Fibroblast of upper back skin (primary cell): Measurements from ENCODE around the gene ACR.
A peak's percentile ranks its signal among the peaks of the same experiment; 100 is the strongest.

Experiments
- DNase-seq: peaks from one replicate; pipeline ENCODE4 v3.0.0-alpha.2; 2013

Gene ACR

GRCh38 chr22:50717709-50718351, 20.2 kb upstream of the ACR start:
- DNase-seq = no peak

- no peak for DNase-seq
Observed at GRCh38 chr22:50718352-50718709, 19.7 kb upstream of the ACR start.

GRCh38 chr22:50719814-50720300, 18.1 kb upstream of the ACR start:
- DNase-seq = no peak

DNA sequence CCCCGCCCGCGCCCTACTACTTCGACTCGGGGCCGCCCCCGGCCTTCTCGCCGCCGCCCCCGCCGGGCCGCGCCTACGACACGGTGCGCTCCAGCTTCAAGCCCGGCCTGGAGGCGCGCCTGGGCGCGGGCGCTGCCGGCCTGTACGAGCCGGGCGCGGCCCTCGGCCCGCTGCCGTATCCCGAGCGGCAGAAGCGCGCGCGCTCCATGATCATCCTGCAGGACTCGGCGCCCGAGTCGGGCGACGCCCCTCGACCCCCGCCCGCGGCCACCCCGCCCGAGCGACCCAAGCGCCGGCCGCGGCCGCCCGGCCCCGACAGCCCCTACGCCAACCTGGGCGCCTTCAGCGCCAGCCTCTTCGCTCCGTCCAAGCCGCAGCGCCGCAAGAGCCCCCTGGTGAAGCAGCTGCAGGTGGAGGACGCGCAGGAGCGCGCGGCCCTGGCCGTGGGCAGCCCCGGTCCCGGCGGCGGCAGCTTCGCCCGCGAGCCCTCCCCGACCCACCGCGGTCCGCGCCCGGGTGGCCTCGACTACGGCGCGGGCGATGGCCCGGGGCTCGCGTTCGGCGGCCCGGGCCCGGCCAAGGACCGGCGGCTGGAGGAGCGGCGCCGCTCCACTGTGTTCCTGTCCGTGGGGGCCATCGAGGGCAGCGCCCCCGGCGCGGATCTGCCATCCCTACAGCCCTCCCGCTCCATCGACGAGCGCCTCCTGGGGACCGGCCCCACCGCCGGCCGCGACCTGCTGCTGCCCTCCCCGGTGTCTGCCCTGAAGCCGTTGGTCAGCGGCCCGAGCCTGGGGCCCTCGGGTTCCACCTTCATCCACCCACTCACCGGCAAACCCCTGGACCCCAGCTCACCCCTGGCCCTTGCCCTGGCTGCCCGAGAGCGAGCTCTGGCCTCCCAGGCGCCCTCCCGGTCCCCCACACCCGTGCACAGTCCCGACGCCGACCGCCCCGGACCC, 17.4 kb upstream of the ACR start:
- DNase-seq = no peak

DNA sequence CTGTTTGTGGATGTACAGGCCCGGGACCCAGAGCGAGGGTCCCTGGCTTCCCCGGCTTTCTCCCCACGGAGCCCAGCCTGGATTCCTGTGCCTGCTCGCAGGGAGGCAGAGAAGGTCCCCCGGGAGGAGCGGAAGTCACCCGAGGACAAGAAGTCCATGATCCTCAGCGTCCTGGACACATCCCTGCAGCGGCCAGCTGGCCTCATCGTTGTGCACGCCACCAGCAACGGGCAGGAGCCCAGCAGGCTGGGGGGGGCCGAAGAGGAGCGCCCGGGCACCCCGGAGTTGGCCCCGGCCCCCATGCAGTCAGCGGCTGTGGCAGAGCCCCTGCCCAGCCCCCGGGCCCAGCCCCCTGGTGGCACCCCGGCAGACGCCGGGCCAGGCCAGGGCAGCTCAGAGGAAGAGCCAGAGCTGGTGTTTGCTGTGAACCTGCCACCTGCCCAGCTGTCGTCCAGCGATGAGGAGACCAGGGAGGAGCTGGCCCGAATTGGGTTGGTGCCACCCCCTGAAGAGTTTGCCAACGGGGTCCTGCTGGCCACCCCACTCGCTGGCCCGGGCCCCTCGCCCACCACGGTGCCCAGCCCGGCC, 16.7 kb upstream of the ACR start:
- DNase-seq = no peak

DNA sequence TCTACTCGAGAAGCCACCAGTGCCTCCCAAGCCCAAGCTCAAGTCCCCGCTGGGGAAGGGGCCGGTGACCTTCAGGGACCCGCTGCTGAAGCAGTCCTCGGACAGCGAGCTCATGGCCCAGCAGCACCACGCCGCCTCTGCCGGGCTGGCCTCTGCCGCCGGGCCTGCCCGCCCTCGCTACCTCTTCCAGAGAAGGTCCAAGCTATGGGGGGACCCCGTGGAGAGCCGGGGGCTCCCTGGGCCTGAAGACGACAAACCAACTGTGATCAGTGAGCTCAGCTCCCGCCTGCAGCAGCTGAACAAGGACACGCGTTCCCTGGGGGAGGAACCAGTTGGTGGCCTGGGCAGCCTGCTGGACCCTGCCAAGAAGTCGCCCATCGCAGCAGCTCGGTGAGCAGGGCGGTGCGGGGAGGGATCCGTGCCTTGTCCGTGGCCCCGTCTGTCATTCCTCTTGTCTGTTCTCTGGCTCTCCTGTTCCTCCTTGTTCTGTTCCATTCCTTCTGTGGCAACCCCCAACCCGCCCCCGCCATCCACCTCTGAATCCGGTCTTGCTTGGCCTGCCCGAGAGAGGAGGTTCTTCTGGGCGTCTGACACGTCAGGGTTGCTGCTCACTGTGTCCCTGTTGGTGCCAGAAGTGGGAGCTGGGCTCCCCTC, 15.8 kb upstream of the ACR start:
- no peak for DNase-seq

GRCh38 chr22:50722716-50723428, 15.1 kb upstream of the ACR start:
- no peak for DNase-seq

- DNase-seq = no peak
Observed at GRCh38 chr22:50723991-50724390, 14.0 kb upstream of the ACR start.

DNA sequence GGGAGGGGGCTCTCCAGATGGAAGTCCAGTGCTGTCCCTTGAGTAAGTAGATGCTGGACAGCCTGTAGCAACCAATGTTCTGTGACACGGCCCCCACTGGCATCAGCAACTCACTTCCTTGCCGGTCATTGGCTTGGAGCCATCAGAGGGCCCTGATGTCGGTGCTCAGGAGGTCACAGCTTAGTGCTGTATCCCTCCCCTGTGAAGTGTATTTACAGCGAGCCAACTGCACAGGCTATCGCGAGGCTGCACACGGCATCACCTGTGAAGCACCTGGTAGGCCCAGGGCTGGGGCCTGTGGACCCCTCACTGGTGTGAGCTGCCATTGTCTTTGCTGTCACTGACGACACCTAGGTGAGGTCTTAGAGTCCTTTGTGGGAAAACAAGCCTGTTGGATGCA, 13.4 kb upstream of the ACR start:
- DNase-seq = no peak

GRCh38 chr22:50725597-50725996, 12.4 kb upstream of the ACR start:
- no peak for DNase-seq

GRCh38 chr22:50726643-50727340, 11.2 kb upstream of the ACR start:
- DNase-seq = no peak

DNA sequence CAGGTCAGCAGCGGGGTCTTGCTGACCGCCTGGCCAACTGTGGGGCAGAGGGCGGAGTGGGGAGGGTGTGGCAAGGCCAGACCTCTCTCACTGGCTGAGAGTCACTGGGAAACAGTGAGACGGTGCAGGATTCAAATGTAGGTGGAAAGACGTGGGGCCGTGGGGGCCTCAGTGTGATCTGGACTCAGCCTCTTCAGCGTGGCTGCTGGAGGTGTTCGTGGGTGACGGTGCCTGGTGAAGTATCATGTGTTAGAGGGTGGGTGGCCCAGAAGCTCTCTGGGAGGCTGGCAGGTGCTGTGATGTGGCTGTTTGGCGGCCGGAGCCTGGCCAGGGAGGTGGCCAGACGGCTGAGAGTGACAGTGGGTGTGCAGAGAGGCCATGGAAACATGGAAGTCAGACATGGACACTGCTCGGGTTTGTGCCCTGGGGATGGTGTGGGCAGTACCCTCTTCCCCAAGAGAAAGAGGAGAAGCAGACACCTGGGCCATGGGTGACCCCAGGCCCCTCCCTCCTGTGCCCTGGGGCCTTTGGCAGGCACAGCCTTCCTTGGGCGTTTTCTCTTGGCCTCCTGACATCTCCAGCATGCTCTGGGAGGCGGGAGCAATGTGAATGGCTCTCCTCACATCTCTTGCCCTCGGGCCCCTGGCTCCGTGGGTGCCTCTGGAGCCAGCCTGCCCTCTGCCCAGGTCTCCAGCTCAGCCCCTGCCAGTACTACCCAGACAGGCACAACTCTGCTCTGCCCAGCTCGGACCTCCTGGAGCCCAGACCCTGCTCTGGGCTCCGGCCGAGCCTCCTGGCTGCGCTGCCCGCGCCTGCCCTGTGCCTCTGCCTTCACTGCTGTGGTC, 10.1 kb upstream of the ACR start:
- DNase-seq = no peak

GRCh38 chr22:50728523-50728931, 9.5 kb upstream of the ACR start:
- no peak for DNase-seq

GRCh38 chr22:50729391-50730012, 8.5 kb upstream of the ACR start:
- no peak for DNase-seq

DNA sequence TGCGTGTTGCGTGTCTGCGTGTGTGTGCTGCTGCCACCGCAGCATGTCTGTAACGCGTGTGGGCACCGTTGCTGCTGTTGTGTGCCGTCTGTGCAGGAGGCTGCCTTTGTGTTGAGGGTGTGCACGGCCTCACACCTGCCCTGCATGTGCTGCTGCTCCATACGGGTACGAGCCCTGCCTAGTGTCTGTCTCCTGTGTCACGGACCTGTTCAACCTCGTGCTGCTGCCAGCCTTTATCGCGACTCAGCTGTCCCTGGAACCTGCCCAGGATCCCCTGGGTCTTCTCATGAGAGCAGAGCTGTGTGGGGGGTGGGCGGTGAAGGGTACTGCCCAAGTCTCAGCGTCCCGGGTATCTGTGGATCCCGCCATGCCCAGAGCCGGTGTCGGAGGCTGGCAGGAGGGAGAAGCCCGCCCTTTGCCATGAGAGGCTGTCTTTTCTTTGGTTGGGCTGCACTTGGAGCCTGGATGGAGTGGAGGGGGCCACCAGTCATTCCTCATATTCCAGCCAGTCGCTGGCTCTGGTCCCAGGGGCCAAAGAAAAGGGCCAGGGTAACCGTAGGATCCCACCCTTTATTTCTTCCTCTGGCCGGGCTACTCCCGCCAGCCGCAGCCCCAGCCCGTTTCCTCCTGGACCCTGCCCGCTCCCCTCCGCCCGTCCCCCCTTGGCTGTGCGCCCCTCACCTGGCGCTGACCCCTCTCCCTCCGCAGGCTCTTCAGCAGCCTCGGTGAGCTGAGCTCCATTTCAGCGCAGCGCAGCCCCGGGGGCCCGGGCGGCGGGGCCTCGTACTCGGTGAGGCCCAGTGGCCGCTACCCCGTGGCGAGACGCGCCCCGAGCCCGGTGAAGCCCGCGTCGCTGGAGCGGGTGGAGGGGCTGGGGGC, 7.8 kb upstream of the ACR start:
- DNase-seq = no peak

- no peak for DNase-seq
Observed at GRCh38 chr22:50730941-50731661, 6.9 kb upstream of the ACR start.

DNA sequence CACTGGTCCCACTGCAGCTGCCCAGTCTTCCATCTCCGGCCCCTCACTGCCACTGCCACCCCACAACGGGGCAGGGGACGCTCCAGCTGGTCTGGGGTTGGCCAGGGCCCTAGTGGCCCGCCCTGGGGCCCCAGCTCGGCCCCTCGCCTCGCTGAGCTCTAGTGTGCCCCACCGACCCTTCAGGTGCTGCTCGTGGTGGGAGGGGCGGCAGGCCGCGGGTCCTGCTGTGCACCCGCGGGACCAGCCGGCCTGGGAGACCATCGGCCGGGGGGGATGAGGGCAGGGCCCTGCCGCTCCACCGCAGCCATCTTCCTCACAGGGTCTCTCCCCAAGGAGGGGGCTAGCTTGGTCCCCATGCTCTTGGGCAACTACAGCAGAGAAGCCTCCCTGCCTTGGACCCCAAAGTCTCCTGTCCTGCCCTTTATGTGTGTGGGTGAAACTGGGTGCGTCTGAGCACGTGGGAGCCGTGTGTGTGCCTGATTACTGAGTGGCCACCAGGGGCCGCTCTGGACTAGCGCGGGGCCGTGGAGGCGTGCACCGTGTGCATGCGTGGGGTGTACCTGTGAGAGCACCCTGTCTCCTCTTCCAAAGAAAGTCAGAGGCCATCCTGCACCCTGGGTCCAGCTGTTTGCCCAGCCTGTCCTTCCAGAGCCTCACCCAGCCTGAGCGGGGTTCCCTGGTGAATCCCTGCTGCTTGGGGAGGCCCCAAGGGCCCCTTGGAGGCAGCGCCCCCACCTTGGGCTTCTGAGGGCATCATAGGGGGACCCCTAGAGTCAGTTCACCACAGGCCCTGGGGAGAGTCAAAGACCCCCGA, 6.0 kb upstream of the ACR start:
- peak; percentile 29 for DNase-seq

DNA sequence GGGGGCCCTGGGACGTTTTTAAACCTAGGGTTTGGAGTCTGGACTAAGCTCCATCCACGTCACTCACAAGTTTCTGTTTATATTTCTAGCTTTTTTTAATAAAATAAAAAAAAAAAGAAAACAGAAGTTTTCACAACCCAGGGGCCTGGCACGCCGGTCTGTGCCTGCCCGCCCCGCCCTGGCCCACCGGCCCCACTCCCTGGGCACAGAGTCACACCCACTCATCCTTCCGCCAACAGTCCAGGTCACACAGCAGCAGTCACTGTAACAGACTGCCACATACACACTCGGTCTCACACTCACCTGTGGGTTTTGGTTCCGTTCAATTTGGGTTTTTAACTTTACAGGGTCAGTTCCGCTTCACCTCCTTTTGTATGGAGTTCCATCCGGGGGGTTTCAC, 5.3 kb upstream of the ACR start:
- DNase-seq = no peak
